Activated naive CD8-positive, alpha-beta T cell treated with anti-CD3 and anti-CD28 coated beads, Interleukin-2, amount 50 U/mL, for 24 hours (primary cell): ENCODE measurements around the gene BNIPL.

Experiments used
- ATAC-seq: fragments of 150-1000 bp; cut with Tn5 transposase; one replicate; pipeline ENCODE4 v1.10.0; 2021
- DNase-seq: peaks from one replicate; pipeline ENCODE4 v3.0.0; 2021
- H3K27ac Mint-ChIP-seq: one replicate; pipeline ENCODE4 v1.8.0; 2021; ENCODE audit warnings: mild to moderate bottlenecking, mixed read lengths
- H3K27me3 Mint-ChIP-seq: one replicate; pipeline ENCODE4 v1.8.0; 2021; ENCODE audit warnings: mixed read lengths
- H3K36me3 Mint-ChIP-seq: one replicate; pipeline ENCODE4 v1.8.0; 2021; ENCODE audit warnings: low read depth, mixed read lengths
- H3K4me1 Mint-ChIP-seq: one replicate; pipeline ENCODE4 v1.8.0; 2021; ENCODE audit warnings: mixed read lengths
- H3K4me3 Mint-ChIP-seq: one replicate; pipeline ENCODE4 v1.8.0; 2021; ENCODE audit warnings: mild to moderate bottlenecking, moderate library complexity, mixed read lengths
- H3K9me3 Mint-ChIP-seq: one replicate; pipeline ENCODE4 v1.8.0; 2021; ENCODE audit warnings: mixed read lengths

BNIPL gene

GRCh38 chr1:151059109-151060006 lies 23.0 kb downstream of the BNIPL start, which contains the start of gene CDC42SE1:
Gene CDC42SE1, minus strand, starts transcription at chr1:151059622. Its CDS starts 3,892 bp downstream, at chr1:151055730.
- Mint-ChIP-seq H3K4me3 (peak within 1 kb of the TSS; percentile 97), H3K27ac (peak within 1 kb of the TSS; percentile 96), H3K9me3 (no peaks in the 10 kb centered on the region), H3K4me1 (peaks cover 64% of the 10 kb centered on the region), H3K27me3 (no peaks in the 10 kb centered on the region), H3K36me3 (peaks cover 46% of the 10 kb centered on the region)
- DNase-seq, result peak; percentile 88
- ATAC-seq, result peak; percentile 83

- H3K4me1 Mint-ChIP-seq, result peaks cover 56% of the 10 kb centered on the region
- peak within 1 kb of the TSS; percentile 97 for H3K4me3 Mint-ChIP-seq
- peaks cover 38% of the 10 kb centered on the region for H3K36me3 Mint-ChIP-seq
- peak within 1 kb of the TSS; percentile 96 for H3K27ac Mint-ChIP-seq
- no peaks in the 10 kb centered on the region for H3K27me3 Mint-ChIP-seq
- DNase-seq (peak; percentile 53), ATAC-seq (no peak)
- H3K9me3 Mint-ChIP-seq, result no peaks in the 10 kb centered on the region
These were observed 23.7 kb downstream of the BNIPL start, which contains the start of gene MLLT11 for GRCh38 chr1:151060007-151060656. Gene MLLT11, plus strand, starts transcription at chr1:151060397. Its CDS starts 6,828 bp downstream, at chr1:151067225.

- DNase-seq (no peak), ATAC-seq (no peak)
- Mint-ChIP-seq H3K4me3 (peak overlapping the region; percentile 97), H3K4me1 (peaks cover 49% of the 10 kb centered on the region), H3K36me3 (peaks cover 31% of the 10 kb centered on the region), H3K9me3 (no peaks in the 10 kb centered on the region), H3K27ac (peak overlapping the region; percentile 96), H3K27me3 (no peaks in the 10 kb centered on the region)
These were observed 24.5 kb downstream of the BNIPL start for GRCh38 chr1:151060657-151061421.

- ATAC-seq, result no peak
- H3K4me1 Mint-ChIP-seq, result peaks cover 41% of the 10 kb centered on the region
- no peak overlapping the region for H3K27ac Mint-ChIP-seq
- no peaks in the 10 kb centered on the region for H3K9me3 Mint-ChIP-seq
- peak overlapping the region; percentile 97 for H3K4me3 Mint-ChIP-seq
- H3K27me3 Mint-ChIP-seq, result no peaks in the 10 kb centered on the region
- H3K36me3 Mint-ChIP-seq, result peaks cover 25% of the 10 kb centered on the region
- no peak for DNase-seq
These were observed 25.3 kb downstream of the BNIPL start for GRCh38 chr1:151061704-151062103.

GRCh38 chr1:151062741-151063371 lies 26.5 kb downstream of the BNIPL start:
- H3K27ac Mint-ChIP-seq, result no peak overlapping the region
- H3K27me3 Mint-ChIP-seq, result no peaks in the 10 kb centered on the region
- peaks cover 16% of the 10 kb centered on the region for H3K36me3 Mint-ChIP-seq
- ATAC-seq (no peak), DNase-seq (no peak)
- H3K4me1 Mint-ChIP-seq, result peaks cover 29% of the 10 kb centered on the region
- no peak overlapping the region for H3K4me3 Mint-ChIP-seq
- H3K9me3 Mint-ChIP-seq, result no peaks in the 10 kb centered on the region

GRCh38 chr1:151065089-151065645 lies 28.8 kb downstream of the BNIPL start:
- Mint-ChIP-seq H3K27ac (no peak overlapping the region), H3K4me3 (no peak overlapping the region), H3K4me1 (peaks cover 38% of the 10 kb centered on the region), H3K36me3 (peaks cover 5% of the 10 kb centered on the region), H3K9me3 (no peaks in the 10 kb centered on the region), H3K27me3 (no peaks in the 10 kb centered on the region)
- DNase-seq (no peak), ATAC-seq (no peak)

- Mint-ChIP-seq H3K4me1 (peaks cover 36% of the 10 kb centered on the region), H3K36me3 (peaks cover 9% of the 10 kb centered on the region), H3K4me3 (no peak overlapping the region), H3K9me3 (no peaks in the 10 kb centered on the region), H3K27ac (no peak overlapping the region), H3K27me3 (no peaks in the 10 kb centered on the region)
- ATAC-seq (no peak), DNase-seq (no peak)
These were observed 30.8 kb downstream of the BNIPL start for GRCh38 chr1:151067185-151067584.

- peak overlapping the region; percentile 97 for H3K4me3 Mint-ChIP-seq
- DNase-seq, result no peak
- peaks cover 11% of the 10 kb centered on the region for H3K36me3 Mint-ChIP-seq
- H3K27ac Mint-ChIP-seq, result peak overlapping the region; percentile 99
- H3K9me3 Mint-ChIP-seq, result no peaks in the 10 kb centered on the region
- H3K27me3 Mint-ChIP-seq, result no peaks in the 10 kb centered on the region
- peaks cover 33% of the 10 kb centered on the region for H3K4me1 Mint-ChIP-seq
- ATAC-seq, result no peak
These were observed 32.7 kb downstream of the BNIPL start for GRCh38 chr1:151069103-151069486.

- Mint-ChIP-seq H3K4me3 (peak within 1 kb of the TSS; percentile 97), H3K36me3 (peaks cover 16% of the 10 kb centered on the region), H3K9me3 (no peaks in the 10 kb centered on the region), H3K27me3 (no peaks in the 10 kb centered on the region), H3K27ac (peak within 1 kb of the TSS; percentile 99), H3K4me1 (peaks cover 33% of the 10 kb centered on the region)
- DNase-seq, result peak; percentile 94
- peak; percentile 93 for ATAC-seq
These were observed 34.3 kb downstream of the BNIPL start, which contains the start of gene GABPB2 for GRCh38 chr1:151070474-151071276. Gene GABPB2, plus strand, starts transcription at chr1:151070761. Its CDS starts 17,429 bp downstream, at chr1:151088190.

- ATAC-seq, result no peak
- Mint-ChIP-seq H3K4me3 (peak overlapping the region; percentile 97), H3K9me3 (no peaks in the 10 kb centered on the region), H3K27me3 (no peaks in the 10 kb centered on the region), H3K4me1 (peaks cover 33% of the 10 kb centered on the region), H3K27ac (peak overlapping the region; percentile 99), H3K36me3 (peaks cover 13% of the 10 kb centered on the region)
- no peak for DNase-seq
These were observed 35.8 kb downstream of the BNIPL start for GRCh38 chr1:151072224-151072623.

- Mint-ChIP-seq H3K36me3 (no peaks in the 10 kb centered on the region), H3K4me3 (no peak overlapping the region), H3K27me3 (no peaks in the 10 kb centered on the region), H3K27ac (no peak overlapping the region), H3K9me3 (no peaks in the 10 kb centered on the region), H3K4me1 (no peaks in the 10 kb centered on the region)
- ATAC-seq, result no peak
- no peak for DNase-seq
These were observed 49.7 kb downstream of the BNIPL start for GRCh38 chr1:151085953-151086559.
